SK-N-SH (cell line): ENCODE results near the gene GATC. TPM values are rescaled to one million over a fixed set of nuclear protein-coding genes. Genes with fewer than 3 reads are reported as not detected.
A peak's percentile ranks its signal among the peaks of the same experiment; 100 is the strongest.

Source experiments
- CTCF ChIA-PET: fragments of 300-600, 350-600 bp; formaldehyde crosslinking; extraction: SDS; loops from one replicate; lab custom pipeline; 2021; lab: Yijun Ruan, JAX
- POLR2A ChIA-PET: fragments of 350-600 bp; sonication (Branson Sonifier 250); formaldehyde crosslinking; extraction: SDS; loops from one replicate; lab custom pipeline; 2020; ENCODE audit warnings: antibody characterized with exemption, inconsistent platforms; lab: Yijun Ruan, JAX
- DNase-seq: peaks from one replicate; pipeline ENCODE4 v3.0.0; 2012
- H2AFZ ChIP-seq: fragments of 200-600 bp; sonication (generic); 2 replicates; pipeline ENCODE4 v1.8.1; 2016; ENCODE audit warnings: antibody characterized with exemption, mild to moderate bottlenecking, low read depth
- H3F3A ChIP-seq: fragments of 200-600 bp; sonication (generic); replicated peaks from 2 replicates; pipeline ENCODE3; 2016; ENCODE audit warnings: antibody characterized with exemption, mild to moderate bottlenecking; ENCODE audit not compliant: insufficient read depth
- H3K27ac ChIP-seq, 2 experiments: fragments of 200-500 bp in 1 of 2; fragments of 200-600 bp in 1 of 2; sonication (Bioruptor generic) in 1 of 2; sonication (generic), shearing (Covaris generic) in 1 of 2; 2 replicates each; pipeline versions ENCODE4 v1.5.1 to v1.6.1; 2014 to 2016; ENCODE audit warnings: low read depth in 2 of 2, inconsistent platforms in 1 of 2, low read length in 1 of 2, mild to moderate bottlenecking in 1 of 2, mixed read lengths in 1 of 2
- H3K27me3 ChIP-seq: fragments of 200-600 bp; sonication (generic), shearing (Covaris generic); 2 replicates; pipeline ENCODE4 v1.6.1; 2016; ENCODE audit warnings: mixed run types; ENCODE audit not compliant: insufficient read depth
- H3K36me3 ChIP-seq, 2 experiments: fragments of 200-500 bp in 1 of 2; fragments of 200-600 bp in 1 of 2; sonication (Bioruptor generic) in 1 of 2; sonication (generic) in 1 of 2; replicated peaks in 1 of 2; 2 replicates each; pipeline versions ENCODE3 to v1.5.1; 2014 to 2016; ENCODE audit warnings: low read length in 1 of 2, mild to moderate bottlenecking in 1 of 2; ENCODE audit not compliant: insufficient read depth in 2 of 2, control insufficient read depth in 1 of 2
- H3K4me1 ChIP-seq, 2 experiments: fragments of 200-500 bp in 1 of 2; fragments of 200-600 bp in 1 of 2; sonication (Bioruptor generic) in 1 of 2; sonication (generic), shearing (Covaris generic) in 1 of 2; 2 replicates each; pipeline versions ENCODE4 v1.5.1 to v1.6.1; 2014 to 2016; ENCODE audit warnings: low read depth in 1 of 2, low read length in 1 of 2, mixed run types in 1 of 2; ENCODE audit not compliant: insufficient read depth in 2 of 2, control insufficient read depth in 1 of 2
- H3K4me2 ChIP-seq: fragments of 200-600 bp; sonication (generic), shearing (Covaris generic); 2 replicates; pipeline ENCODE4 v1.6.1; 2017; ENCODE audit warnings: mixed run types
- H3K4me3 ChIP-seq, 2 experiments: fragments of 200-500 bp in 1 of 2; fragments of 200-600 bp in 1 of 2; sonication (Bioruptor generic) in 1 of 2; sonication (generic), shearing (Covaris generic) in 1 of 2; 2 replicates each; pipeline versions ENCODE4 v1.5.1 to v1.8.1; 2014 to 2016; ENCODE audit warnings: low read depth in 2 of 2, inconsistent platforms in 1 of 2, low read length in 1 of 2, mild to moderate bottlenecking in 1 of 2, mixed read lengths in 1 of 2, moderate library complexity in 1 of 2
- H3K79me2 ChIP-seq: fragments of 200-600 bp; sonication (generic); 2 replicates; pipeline ENCODE4 v1.8.1; 2017; ENCODE audit warnings: mild to moderate bottlenecking; ENCODE audit not compliant: insufficient read depth
- H3K9ac ChIP-seq: fragments of 200-600 bp; sonication (generic); 2 replicates; pipeline ENCODE4 v1.6.1; 2017; ENCODE audit warnings: mixed run types
- H3K9me2 ChIP-seq: fragments of 200-600 bp; sonication (generic); 2 replicates; pipeline ENCODE4 v1.6.1; 2017; ENCODE audit warnings: mixed run types
- H3K9me3 ChIP-seq: fragments of 200-600 bp; sonication (generic); 2 replicates; pipeline ENCODE4 v1.6.1; 2017; ENCODE audit warnings: mixed run types, mild to moderate bottlenecking, moderate library complexity
- H4K20me1 ChIP-seq: fragments of 200-600 bp; sonication (generic); 2 replicates; pipeline ENCODE4 v1.6.1; 2017; ENCODE audit warnings: mild to moderate bottlenecking, mixed run types; ENCODE audit not compliant: insufficient read depth
- CHD2 ChIP-seq: fragments of 150-350 bp; IDR thresholded peaks from 2 replicates; pipeline ENCODE4 v1.6.1; 2018; ENCODE audit warnings: low read length; ENCODE audit not compliant: partially characterized antibody
- EP300 ChIP-seq, 2 experiments: IDR thresholded peaks; 2 replicates each; pipeline versions ENCODE4 v1.4.0 to v1.6.1; 2012; ENCODE audit warnings: borderline replicate concordance in 1 of 2, low read depth in 1 of 2, low read length in 1 of 2
- FOSL2 ChIP-seq: IDR thresholded peaks from 2 replicates; pipeline ENCODE4 v1.4.0; 2012; ENCODE audit warnings: low read depth, mild to moderate bottlenecking, moderate library complexity, borderline replicate concordance
- FOXM1 ChIP-seq: IDR thresholded peaks from 2 replicates; pipeline ENCODE4 v1.4.0; 2012; ENCODE audit warnings: low read depth, mild to moderate bottlenecking
- GABPA ChIP-seq: IDR thresholded peaks from 2 replicates; pipeline ENCODE4 v1.4.0; 2012; ENCODE audit warnings: low read depth, mild to moderate bottlenecking
- GATA2 ChIP-seq: sonication (generic); formaldehyde crosslinking; IDR thresholded peaks from 2 replicates; pipeline ENCODE4 v1.5.0; 2020; ENCODE audit warnings: mild to moderate bottlenecking, missing genetic modification reagents
- JUND ChIP-seq: IDR thresholded peaks from 2 replicates; pipeline ENCODE4 v1.4.0; 2012
- MEF2A ChIP-seq: IDR thresholded peaks from 2 replicates; pipeline ENCODE4 v1.4.0; 2012; ENCODE audit warnings: low read depth, borderline replicate concordance
- MXI1 ChIP-seq: IDR thresholded peaks from 2 replicates; pipeline ENCODE4 v1.6.1; 2012; ENCODE audit warnings: mild to moderate bottlenecking, low read depth, low read length, improper control_type of control experiment
- RAD21 ChIP-seq: IDR thresholded peaks from 2 replicates; pipeline ENCODE4 v1.6.1; 2012; ENCODE audit warnings: mild to moderate bottlenecking, low read length
- RCOR1 ChIP-seq: fragments of 150-350 bp; IDR thresholded peaks from 2 replicates; pipeline ENCODE4 v1.6.1; 2017; ENCODE audit warnings: antibody characterized with exemption, low read length
- REST ChIP-seq: IDR thresholded peaks from 2 replicates; pipeline ENCODE4 v1.6.1; 2012; ENCODE audit warnings: mild to moderate bottlenecking, low read depth, low read length, moderate library complexity
- RXRA ChIP-seq: IDR thresholded peaks from 2 replicates; pipeline ENCODE4 v1.4.0; 2012; ENCODE audit warnings: low read depth, mild to moderate bottlenecking, borderline replicate concordance
- SIN3A ChIP-seq: IDR thresholded peaks from 2 replicates; pipeline ENCODE4 v1.6.1; 2012; ENCODE audit warnings: low read depth, mild to moderate bottlenecking, low read length, moderate library complexity, borderline replicate concordance
- TEAD4 ChIP-seq: IDR thresholded peaks from 2 replicates; pipeline ENCODE4 v1.4.0; 2012; ENCODE audit warnings: mild to moderate bottlenecking, borderline replicate concordance; ENCODE audit not compliant: insufficient read depth
- USF1 ChIP-seq: IDR thresholded peaks from 2 replicates; pipeline ENCODE4 v1.4.0; 2012; ENCODE audit warnings: low read depth, borderline replicate concordance
- USF2 ChIP-seq: fragments of 150-350 bp; IDR thresholded peaks from 2 replicates; pipeline ENCODE4 v1.6.1; 2017; ENCODE audit warnings: antibody characterized with exemption, low read length, low read depth, borderline replicate concordance
- ZBTB33 ChIP-seq: IDR thresholded peaks from 2 replicates; pipeline ENCODE4 v1.4.0; 2012; ENCODE audit warnings: low read depth, borderline replicate concordance
- WGBS: methylation state at CpG from one replicate; pipeline ENCODE4 v1.1.6; 2017; ENCODE audit warnings: low lambda C conversion rate; 5-methylcytosine and 5-hydroxymethylcytosine counted together
- polyA plus RNA-seq, 3 experiments: library from polyadenylated mRNA; depleted of rRNA; stranded (reverse); fragments of >200 nt; gene quantifications; 2 replicates each; pipeline ENCODE4 v1.2.3, GENCODE V29; 2012

Gene GATC
- polyA plus RNA-seq, 1 of the 3 experiments (the other 2 are of a cell fraction), result 10.6 TPM

GRCh38 chr12:120498870-120499515, 52.7 kb downstream of the GATC start:
- Histone ChIP-seq H3K27ac (no peak overlapping the region), H3K4me1 (peaks cover 0 to 11% of the 10 kb centered on the region in 2 experiments; a peak in 2 of 4 replicates), H2AFZ (no peak overlapping the region), H3K4me3 (no peak overlapping the region), H4K20me1 (peaks cover 25% of the 10 kb centered on the region), H3K9ac (no peak overlapping the region), H3K79me2 (peaks cover 49% of the 10 kb centered on the region), H3K36me3 (peaks cover 30 to 40% of the 10 kb centered on the region in 2 experiments), H3K9me2 (no peaks in the 10 kb centered on the region), H3K4me2 (0 out of 2 replicates have a peak overlapping the region, but pooled peaks have one; percentile 81), H3K9me3 (no peaks in the 10 kb centered on the region), H3F3A (peaks cover 28% of the 10 kb centered on the region), H3K27me3 (no peaks in the 10 kb centered on the region)
- DNase-seq, result no peak
- POLR2A ChIA-PET, result interaction anchor here (0.6 kb wide), 1 partner anchor 23 kb away, joined by 3 read pairs; no protein-coding TSS in a partner anchor
- CTCF ChIA-PET, result interaction anchor here (1.2 to 1.6 kb wide), 2 partner anchors 30 to 36 kb away, joined by 3 to 6 read pairs; no protein-coding TSS in a partner anchor
- WGBS, result 96% methylated on average over 3 of the region's 3 CpGs
- TF ChIP-seq FOXM1, result no peak
- TF ChIP-seq CHD2, result no peak
- TF ChIP-seq TEAD4, result no peak
- no peak for TF ChIP-seq RAD21
- TF ChIP-seq REST, result no peak
- TF ChIP-seq MEF2A, result no peak
- TF ChIP-seq, all 33 proteins: peak for 0

- no peak overlapping the region for H3K9ac ChIP-seq
- H3K4me3 ChIP-seq, result no peak overlapping the region
- POLR2A ChIA-PET, result interaction anchor here (1.1 kb wide), 1 partner anchor 31 kb away, joined by 3 read pairs; the partner anchor contains the start of gene SRSF9
- H3K27ac ChIP-seq, result no peak overlapping the region; a peak in 1 of 4 replicates
- H3K4me2 ChIP-seq, result no peak overlapping the region
- peaks cover 33 to 45% of the 10 kb centered on the region in 2 experiments for H3K36me3 ChIP-seq
- H2AFZ ChIP-seq, result no peak overlapping the region
- no peaks in the 10 kb centered on the region for H3K9me3 ChIP-seq
- no peak for TF ChIP-seq JUND
- no peak for TF ChIP-seq USF1
- TF ChIP-seq MXI1, result no peak
- TF ChIP-seq TEAD4, result no peak
- TF ChIP-seq GABPA, result no peak
- no peak for TF ChIP-seq FOSL2
- no peak for TF ChIP-seq GATA2 (CRISPR knock-in tag)
- no peak for TF ChIP-seq SIN3A
- TF ChIP-seq MEF2A, result no peak
- TF ChIP-seq EP300 (IDR thresholded peaks at IDR 0.05; ENCODE audit: borderline replicate concordance in 1 of 2, low read depth in 1 of 2, low read length in 1 of 2), result no peak
- no peak for TF ChIP-seq RCOR1
- no peak for TF ChIP-seq RXRA
- no peak for TF ChIP-seq USF2
- no peak for TF ChIP-seq ZBTB33
- H4K20me1 ChIP-seq, result peaks cover 25% of the 10 kb centered on the region
- H3K27me3 ChIP-seq, result no peaks in the 10 kb centered on the region
- H3K4me1 ChIP-seq, result peaks cover 0 to 5% of the 10 kb centered on the region in 2 experiments; a peak in 2 of 4 replicates
- CTCF ChIA-PET, result interaction anchor here (0.5 to 1.6 kb wide), 2 partner anchors 37 to 186 kb away, joined by 3 read pairs; no protein-coding TSS in a partner anchor
- peaks cover 35% of the 10 kb centered on the region for H3K79me2 ChIP-seq
- H3K9me2 ChIP-seq, result no peaks in the 10 kb centered on the region
- peaks cover 29% of the 10 kb centered on the region for H3F3A ChIP-seq
- no peak for DNase-seq
- WGBS, result 100% methylated on average over 1 of the region's 1 CpG
Measured at GRCh38 chr12:120500581-120500980, 54.3 kb downstream of the GATC start.
